ENCODE measurements around the gene GBE1. TPM values are rescaled to one million over a fixed set of nuclear protein-coding genes. Genes with fewer than 3 reads are reported as not detected.

GBE1 gene
- total and polyA plus RNA-seq, 10 of the 15 experiments (the other 5 are each of a cell fraction or from before 2014, with no cell fraction given), result 21.4 to 62.2 (median 41.5) TPM

GRCh38 chr3:81728766-81729544 is 32.5 kb downstream of the GBE1 start:
- ChIA-PET CTCF (interaction anchor here (1.1 kb wide), 1 partner anchor 17 kb away, joined by 6 read pairs; no protein-coding TSS in a partner anchor), SMC1A (ENCODE audit: uncharacterized antibody, unreplicated experiment) (interaction anchor here (0.6 to 2.4 kb wide), 4 partner anchors 11 to 1231 kb away, joined by 3 to 7 read pairs (median 3); no protein-coding TSS in a partner anchor), RAD21 (ENCODE audit: unreplicated experiment) (interaction anchor here (0.9 to 1.0 kb wide), 2 partner anchors 14 to 22 kb away, joined by 3 read pairs; no protein-coding TSS in a partner anchor), POLR2A (interaction anchor here (1.6 to 2.4 kb wide), 2 partner anchors 11 to 16 kb away, joined by 3 to 6 read pairs; no protein-coding TSS in a partner anchor)
- H3K36me3 ChIP-seq (ENCODE audit: control insufficient read depth in 2 of 2, insufficient read depth in 2 of 2, low read length in 1 of 2), result no peaks in the 10 kb centered on the region
- no peak overlapping the region for H2AFZ ChIP-seq (ENCODE audit: control insufficient read depth, low read depth, low read length)
- H3K27ac ChIP-seq (ENCODE audit: control insufficient read depth, insufficient read depth), result no peak overlapping the region
- WGBS (ENCODE audit: insufficient coverage, insufficient replicate concordance, low lambda C conversion rate, missing lambda C conversion rate), result 100% methylated on average over 2 of the region's 2 CpGs
- no TSS peak for BruUV-seq (replicated peaks)
- no peak overlapping the region for H3K9ac ChIP-seq (ENCODE audit: control insufficient read depth, insufficient read depth, low read length)
- no peak for FAIRE-seq
- no peak for DNase-seq (ENCODE audit: low read depth, low spot score)
- H3K4me3 ChIP-seq, result no peak overlapping the region
- H3K4me2 ChIP-seq (ENCODE audit: control insufficient read depth, insufficient read depth), result no peak overlapping the region
- H3K4me1 ChIP-seq (ENCODE audit: control insufficient read depth, insufficient read depth, low read length), result no peaks in the 10 kb centered on the region
- no peaks in the 10 kb centered on the region; the same call in none of the 2 replicates for H3K79me2 ChIP-seq (ENCODE audit: control insufficient read depth, insufficient read depth, low read length)
- in situ Hi-C loops (cut with MboI) (no loop called here), intact Hi-C loops (cut with micrococcal nuclease; ENCODE audit: unreplicated experiment) (no loop called here)
- H4K20me1 ChIP-seq (ENCODE audit: control insufficient read depth, insufficient read depth), result no peaks in the 10 kb centered on the region
- no peaks in the 10 kb centered on the region; the same call in 2 of the 3 replicates for H3K9me3 ChIP-seq (replicated peaks; ENCODE audit: control insufficient read depth, insufficient read depth, low read length)
- H3K27me3 ChIP-seq (replicated peaks in 1 of 2; ENCODE audit: control insufficient read depth in 2 of 2, insufficient read depth in 2 of 2, low read length in 1 of 2), result no peaks in the 10 kb centered on the region
- no peak for ATAC-seq
- no peak for TF ChIP-seq ATF3 (IDR thresholded peaks at IDR 0.05; ENCODE audit: borderline replicate concordance, extremely low read depth, low read depth, low read length)
- no peak for TF ChIP-seq ZNF592 (IDR thresholded peaks at IDR 0.05)
- TF ChIP-seq CEBPB (IDR thresholded peaks at IDR 0.05; ENCODE audit: borderline replicate concordance in 1 of 2, low read depth in 2 of 2, low read length in 2 of 2), result no peak
- no peak for TF ChIP-seq ETV6 (conservative IDR thresholded peaks at IDR 0.05 in 1 of 2, IDR thresholded peaks at IDR 0.05 in 1 of 2; ENCODE audit: borderline replicate concordance in 1 of 2, low read depth in 1 of 2)
- no peak for TF ChIP-seq PML (IDR thresholded peaks at IDR 0.05; ENCODE audit: low read length)
- no peak for TF ChIP-seq MLLT1 (IDR thresholded peaks at IDR 0.05)
- no peak for TF ChIP-seq MYB (IDR thresholded peaks at IDR 0.05; ENCODE audit: borderline replicate concordance, low read depth, low read length)
- no peak for TF ChIP-seq YBX1 (IDR thresholded peaks at IDR 0.05)
- no peak for TF ChIP-seq ATF7 (IDR thresholded peaks at IDR 0.05; ENCODE audit: low read depth)
- TF ChIP-seq USF1 (IDR thresholded peaks at IDR 0.05; ENCODE audit: borderline replicate concordance, extremely low read length, insufficient read depth, low read depth, low read length), result no peak
- no peak for TF ChIP-seq IRF3 (IDR thresholded peaks at IDR 0.05)
